Fibroblast of lung (primary cell): ENCODE data around the gene ZFPM1. TPM values are rescaled to one million over a fixed set of nuclear protein-coding genes. Genes with fewer than 3 reads are reported as not detected.

Experiments
- DNase-seq, 2 donors: peaks; one replicate each; pipeline versions ENCODE4 v3.0.0 to v3.0.0-alpha.2; 2010; ENCODE audit warnings: low read depth in 2 of 2
- H2AFZ ChIP-seq: 2 replicates; pipeline ENCODE4 v1.5.1; 2012; ENCODE audit warnings: low read length, control low read depth, inconsistent platforms
- H3K27ac ChIP-seq: 2 replicates; pipeline ENCODE4 v1.5.1; 2011; ENCODE audit warnings: low read length, control low read depth; ENCODE audit not compliant: insufficient read depth
- H3K27me3 ChIP-seq: 2 replicates; pipeline ENCODE4 v1.5.1; 2011; ENCODE audit warnings: mild to moderate bottlenecking, low read length; ENCODE audit not compliant: control insufficient read depth, insufficient read depth
- H3K36me3 ChIP-seq: 2 replicates; pipeline ENCODE4 v1.5.1; 2011; ENCODE audit warnings: low read length; ENCODE audit not compliant: control insufficient read depth, insufficient read depth
- H3K4me1 ChIP-seq: 2 replicates; pipeline ENCODE4 v1.5.1; 2011; ENCODE audit warnings: low read length; ENCODE audit not compliant: control insufficient read depth, insufficient read depth; ENCODE audit errors: extremely low read depth
- H3K4me2 ChIP-seq: 2 replicates; pipeline ENCODE4 v1.5.1; 2011; ENCODE audit warnings: low read length, control low read depth; ENCODE audit not compliant: insufficient read depth; ENCODE audit errors: extremely low read depth
- H3K4me3 ChIP-seq, 4 experiments: fragments of 200-600 bp in 1 of 4; sonication (generic) in 1 of 4; replicated peaks in 1 of 4; 2 replicates each; pipeline ENCODE4 v1.5.1; 2011 to 2016; ENCODE audit warnings: low read length in 4 of 4, low read depth in 3 of 4, mild to moderate bottlenecking in 3 of 4, control low read depth in 2 of 4, inconsistent platforms in 1 of 4, mixed read lengths in 1 of 4; ENCODE audit not compliant: insufficient read depth in 1 of 4; ENCODE audit errors: control extremely low read depth in 1 of 4
- H3K79me2 ChIP-seq: 2 replicates; pipeline ENCODE4 v1.5.1; 2012; ENCODE audit warnings: mild to moderate bottlenecking, low read length, inconsistent platforms; ENCODE audit not compliant: control insufficient read depth, insufficient read depth
- H3K9ac ChIP-seq: 2 replicates; pipeline ENCODE4 v1.5.1; 2011; ENCODE audit warnings: mild to moderate bottlenecking, low read length, control low read depth; ENCODE audit not compliant: insufficient read depth
- H3K9me3 ChIP-seq: 2 replicates; pipeline ENCODE4 v1.5.1; 2012; ENCODE audit warnings: low read depth, low read length; ENCODE audit not compliant: control insufficient read depth, insufficient read depth
- H4K20me1 ChIP-seq: 2 replicates; pipeline ENCODE4 v1.5.1; 2011; ENCODE audit warnings: low read length; ENCODE audit not compliant: control insufficient read depth, insufficient read depth; ENCODE audit errors: extremely low read depth
- CTCF ChIP-seq, 2 donors: IDR thresholded peaks in 1 of 2; conservative IDR thresholded peaks in 1 of 2; 1 replicate in 1 of 2; 2 replicates in 1 of 2; pipeline ENCODE4 v1.5.1; 2011 to 2012; ENCODE audit warnings: low read length in 2 of 2, control low read depth in 1 of 2, inconsistent platforms in 1 of 2, low read depth in 1 of 2, mild to moderate bottlenecking in 1 of 2
- EZH2 ChIP-seq: IDR thresholded peaks from 2 replicates; pipeline ENCODE4 v1.5.1; 2012; ENCODE audit warnings: low read length, control low read depth, mild to moderate bottlenecking; ENCODE audit errors: missing control alignments
- polyA plus RNA-seq, 2 donors: library from polyadenylated mRNA; depleted of rRNA in 1 of 2; stranded (reverse) in 1 of 2; unstranded in 1 of 2; fragments of >200 nt; gene quantifications; 2 replicates each; pipeline ENCODE4 v1.2.1, GENCODE V29; 2011 to 2012; ENCODE audit warnings: missing spikeins in 1 of 2
- total RNA-seq: library from RNA; depleted of rRNA; stranded (reverse); fragments of >200 nt; gene quantifications from 2 replicates; pipeline ENCODE4 v1.2.1, GENCODE V29; 2014

ZFPM1 gene
- total and polyA plus RNA-seq, 2 donors (not counting 1 experiment from before 2014, with no cell fraction given), result 0.27 to 1.7 TPM

DNA sequence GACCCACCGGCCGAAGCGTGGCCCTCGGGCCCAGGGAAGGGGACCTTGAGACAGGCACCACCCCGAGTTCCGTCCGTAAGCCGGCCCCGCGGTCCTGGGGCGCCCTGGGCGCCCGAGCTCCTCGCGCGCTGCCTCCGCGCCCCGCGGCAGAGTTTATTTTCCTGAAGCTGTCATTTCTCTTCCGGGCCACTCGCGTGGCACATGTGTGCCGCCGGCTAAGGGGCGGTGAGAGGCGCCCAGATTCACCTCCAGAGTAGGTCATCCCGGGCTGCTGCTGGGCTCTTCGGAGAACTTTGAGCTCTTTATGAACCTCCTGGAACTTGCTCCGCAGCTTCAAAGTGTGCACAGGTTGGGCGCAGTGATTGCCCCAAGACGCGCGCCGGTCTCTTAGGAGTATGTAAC lies 117.6 kb downstream of the ZFPM1 start:
- H3K4me1 ChIP-seq, result peaks cover 14% of the 10 kb centered on the region
- peaks cover 41% of the 10 kb centered on the region for H3K79me2 ChIP-seq
- H3K4me2 ChIP-seq, result peak overlapping the region; percentile 98
- DNase-seq, result peak in 1 of 2 donors; percentile 4
- H3K4me3 ChIP-seq, result peak overlapping the region; percentile 84 to 93 (median 90)
- H3K9me3 ChIP-seq, result no peaks in the 10 kb centered on the region
- H2AFZ ChIP-seq, result no peak overlapping the region
- peak overlapping the region; percentile 90 for H3K9ac ChIP-seq
- no peaks in the 10 kb centered on the region for H3K27me3 ChIP-seq
- H4K20me1 ChIP-seq, result no peaks in the 10 kb centered on the region
- TF ChIP-seq EZH2 (no peak), CTCF (conservative IDR thresholded peaks at IDR 0.05 in 1 of 2, IDR thresholded peaks at IDR 0.05 in 1 of 2; ENCODE audit: low read depth in 1 of 2, low read length in 2 of 2) (no peak)
- H3K27ac ChIP-seq, result peak overlapping the region; percentile 80
- peaks cover 3% of the 10 kb centered on the region for H3K36me3 ChIP-seq

- H3K36me3 ChIP-seq, result peaks cover 11% of the 10 kb centered on the region
- no peaks in the 10 kb centered on the region for H3K9me3 ChIP-seq
- H2AFZ ChIP-seq, result no peak overlapping the region
- H3K9ac ChIP-seq, result no peak overlapping the region
- no peaks in the 10 kb centered on the region for H3K27me3 ChIP-seq
- H3K4me2 ChIP-seq, result no peak overlapping the region
- no peak overlapping the region for H3K27ac ChIP-seq
- DNase-seq, result no peak
- H4K20me1 ChIP-seq, result no peaks in the 10 kb centered on the region
- no peak overlapping the region for H3K4me3 ChIP-seq
- peaks cover 6% of the 10 kb centered on the region for H3K4me1 ChIP-seq
- peaks cover 61% of the 10 kb centered on the region for H3K79me2 ChIP-seq
- TF ChIP-seq EZH2, result no peak
- TF ChIP-seq CTCF (conservative IDR thresholded peaks at IDR 0.05 in 1 of 2, IDR thresholded peaks at IDR 0.05 in 1 of 2; ENCODE audit: low read depth in 1 of 2, low read length in 2 of 2), result no peak
These were observed 122.2 kb downstream of the ZFPM1 start for GRCh38 chr16:88575251-88575650.

- no peak overlapping the region for H3K4me3 ChIP-seq
- no peak overlapping the region for H3K4me2 ChIP-seq
- no peaks in the 10 kb centered on the region for H3K9me3 ChIP-seq
- no peaks in the 10 kb centered on the region for H3K27me3 ChIP-seq
- peaks cover 4% of the 10 kb centered on the region for H3K4me1 ChIP-seq
- no peak overlapping the region for H3K27ac ChIP-seq
- peaks cover 58% of the 10 kb centered on the region for H3K79me2 ChIP-seq
- H4K20me1 ChIP-seq, result no peaks in the 10 kb centered on the region
- peaks cover 12% of the 10 kb centered on the region for H3K36me3 ChIP-seq
- no peak overlapping the region for H3K9ac ChIP-seq
- TF ChIP-seq CTCF (conservative IDR thresholded peaks at IDR 0.05 in 1 of 2, IDR thresholded peaks at IDR 0.05 in 1 of 2; ENCODE audit: low read depth in 1 of 2, low read length in 2 of 2) (no peak), EZH2 (no peak)
- no peak for DNase-seq
- no peak overlapping the region for H2AFZ ChIP-seq
These were observed 123.2 kb downstream of the ZFPM1 start for GRCh38 chr16:88576307-88576706.
